HUES6 (cell line): ENCODE data around the gene NAA40.

Experiments used
- H3K27ac ChIP-seq: 2 replicates; pipeline ENCODE4 v1.7.0; 2013; ENCODE audit warnings: low read depth, mild to moderate bottlenecking, low read length, inconsistent platforms
- H3K27me3 ChIP-seq: 2 replicates; pipeline ENCODE4 v1.6.1; 2013; ENCODE audit warnings: low read length; ENCODE audit not compliant: control insufficient read depth, insufficient read depth
- H3K36me3 ChIP-seq: 2 replicates; pipeline ENCODE4 v1.6.1; 2013; ENCODE audit warnings: low read length; ENCODE audit not compliant: control insufficient read depth, insufficient read depth
- H3K4me1 ChIP-seq: 2 replicates; pipeline ENCODE4 v1.6.1; 2013; ENCODE audit warnings: low read length; ENCODE audit not compliant: control insufficient read depth, insufficient read depth
- H3K4me3 ChIP-seq: 2 replicates; pipeline ENCODE4 v1.5.1; 2013; ENCODE audit warnings: low read depth, low read length
- H3K9ac ChIP-seq: one replicate; pipeline ENCODE4 v1.6.1; 2013; ENCODE audit warnings: mild to moderate bottlenecking, low read length
- H3K9me3 ChIP-seq: 2 replicates; pipeline ENCODE4 v1.6.1; 2013; ENCODE audit warnings: low read depth, low read length; ENCODE audit not compliant: control insufficient read depth, insufficient read depth

Gene NAA40

GRCh38 chr11:63993993-63994392, 55.2 kb downstream of the NAA40 start:
- Histone ChIP-seq H3K27me3 (no peaks in the 10 kb centered on the region), H3K27ac (no peak overlapping the region), H3K4me3 (no peak overlapping the region), H3K36me3 (peaks cover 68% of the 10 kb centered on the region), H3K4me1 (peaks cover 12% of the 10 kb centered on the region; the same call in 1 of the 2 replicates), H3K9me3 (no peaks in the 10 kb centered on the region), H3K9ac (no peak overlapping the region)

GRCh38 chr11:63996512-63996911, 57.7 kb downstream of the NAA40 start:
- no peak overlapping the region for H3K4me3 ChIP-seq
- H3K27ac ChIP-seq = no peak overlapping the region
- H3K4me1 ChIP-seq = peaks cover 14% of the 10 kb centered on the region; the same call in 1 of the 2 replicates
- H3K9me3 ChIP-seq = no peaks in the 10 kb centered on the region
- peaks cover 10% of the 10 kb centered on the region for H3K27me3 ChIP-seq
- no peak overlapping the region for H3K9ac ChIP-seq
- H3K36me3 ChIP-seq = peaks cover 47% of the 10 kb centered on the region

- H3K9ac ChIP-seq = no peak overlapping the region
- peaks cover 14% of the 10 kb centered on the region; the same call in 1 of the 2 replicates for H3K4me1 ChIP-seq
- no peak overlapping the region for H3K27ac ChIP-seq
- no peaks in the 10 kb centered on the region for H3K9me3 ChIP-seq
- H3K36me3 ChIP-seq = peaks cover 46% of the 10 kb centered on the region
- H3K27me3 ChIP-seq = peaks cover 17% of the 10 kb centered on the region
- no peak overlapping the region for H3K4me3 ChIP-seq
These were observed 58.4 kb downstream of the NAA40 start for GRCh38 chr11:63997104-63997700.

GRCh38 chr11:63997801-63998337, 59.1 kb downstream of the NAA40 start:
- peaks cover 14% of the 10 kb centered on the region; the same call in 1 of the 2 replicates for H3K4me1 ChIP-seq
- H3K36me3 ChIP-seq = peaks cover 45% of the 10 kb centered on the region
- peaks cover 23% of the 10 kb centered on the region for H3K27me3 ChIP-seq
- no peak overlapping the region for H3K27ac ChIP-seq
- no peak overlapping the region for H3K9ac ChIP-seq
- H3K4me3 ChIP-seq = peak overlapping the region; percentile 65; the same call in 1 of the 2 replicates
- no peaks in the 10 kb centered on the region for H3K9me3 ChIP-seq

- H3K4me1 ChIP-seq = peaks cover 14% of the 10 kb centered on the region; the same call in 1 of the 2 replicates
- peaks cover 32% of the 10 kb centered on the region for H3K27me3 ChIP-seq
- peak overlapping the region; percentile 49 for H3K9ac ChIP-seq
- H3K36me3 ChIP-seq = peaks cover 38% of the 10 kb centered on the region
- peak overlapping the region; percentile 65 for H3K4me3 ChIP-seq
- H3K9me3 ChIP-seq = no peaks in the 10 kb centered on the region
- no peak overlapping the region for H3K27ac ChIP-seq
These were observed 60.0 kb downstream of the NAA40 start for GRCh38 chr11:63998558-63999348.

GRCh38 chr11:63999349-64000025, 60.7 kb downstream of the NAA40 start:
- peak overlapping the region; percentile 8 for H3K9ac ChIP-seq
- H3K4me3 ChIP-seq = peak overlapping the region; percentile 65
- H3K4me1 ChIP-seq = peaks cover 14% of the 10 kb centered on the region; the same call in 1 of the 2 replicates
- H3K27ac ChIP-seq = no peak overlapping the region
- H3K36me3 ChIP-seq = peaks cover 36% of the 10 kb centered on the region
- H3K9me3 ChIP-seq = no peaks in the 10 kb centered on the region
- peaks cover 35% of the 10 kb centered on the region for H3K27me3 ChIP-seq

GRCh38 chr11:64000026-64000739, 61.4 kb downstream of the NAA40 start:
- Histone ChIP-seq H3K9ac (peak overlapping the region; percentile 8), H3K27me3 (peaks cover 36% of the 10 kb centered on the region), H3K9me3 (no peaks in the 10 kb centered on the region), H3K36me3 (peaks cover 30% of the 10 kb centered on the region), H3K4me3 (peak overlapping the region; percentile 65), H3K27ac (no peak overlapping the region), H3K4me1 (peaks cover 14% of the 10 kb centered on the region; the same call in 1 of the 2 replicates)

- Histone ChIP-seq H3K9me3 (no peaks in the 10 kb centered on the region), H3K9ac (no peak overlapping the region), H3K27me3 (peaks cover 43% of the 10 kb centered on the region), H3K4me1 (peaks cover 14% of the 10 kb centered on the region; the same call in 1 of the 2 replicates), H3K36me3 (peaks cover 24% of the 10 kb centered on the region), H3K4me3 (peak overlapping the region; percentile 47; the same call in 1 of the 2 replicates), H3K27ac (no peak overlapping the region)
These were observed 62.1 kb downstream of the NAA40 start for GRCh38 chr11:64000740-64001483.

GRCh38 chr11:64001484-64002420, 63.0 kb downstream of the NAA40 start:
- Histone ChIP-seq H3K9ac (no peak overlapping the region), H3K27me3 (peaks cover 52% of the 10 kb centered on the region), H3K4me1 (peaks cover 15% of the 10 kb centered on the region), H3K36me3 (peaks cover 15% of the 10 kb centered on the region), H3K27ac (no peak overlapping the region), H3K4me3 (no peak overlapping the region), H3K9me3 (no peaks in the 10 kb centered on the region)
